Skeletal muscle satellite cell (primary cell): ENCODE results near the gene GCM1.

Experiments
- H3K27me3 ChIP-seq: 2 replicates; pipeline ENCODE4 v1.7.0; 2013; ENCODE audit warnings: low read length; ENCODE audit not compliant: control insufficient read depth, insufficient read depth
- H3K36me3 ChIP-seq: 2 replicates; pipeline ENCODE4 v1.7.0; 2013; ENCODE audit warnings: mild to moderate bottlenecking, control low read depth, low read length; ENCODE audit not compliant: insufficient read depth
- H3K4me1 ChIP-seq: 2 replicates; pipeline ENCODE4 v1.7.0; 2013; ENCODE audit warnings: low read length; ENCODE audit not compliant: control insufficient read depth, insufficient read depth
- H3K4me2 ChIP-seq: 2 replicates; pipeline ENCODE4 v1.7.0; 2013; ENCODE audit warnings: mild to moderate bottlenecking, low read length
- H3K4me3 ChIP-seq: 2 replicates; pipeline ENCODE4 v1.7.0; 2013; ENCODE audit warnings: low read length
- H3K9ac ChIP-seq: 2 replicates; pipeline ENCODE4 v1.7.0; 2013; ENCODE audit warnings: mild to moderate bottlenecking, low read depth, low read length, moderate library complexity
- H3K9me3 ChIP-seq: replicated peaks from 2 replicates; pipeline ENCODE4 v1.7.0; 2013; ENCODE audit warnings: mild to moderate bottlenecking, control low read depth, low read length

The GCM1 gene

GRCh38 chr6:53124131-53124800, 24.4 kb downstream of the GCM1 start:
- Histone ChIP-seq H3K4me3 (no peak overlapping the region), H3K4me1 (peaks cover 8% of the 10 kb centered on the region), H3K4me2 (no peak overlapping the region), H3K36me3 (no peaks in the 10 kb centered on the region), H3K9ac (no peak overlapping the region), H3K27me3 (peaks cover 31% of the 10 kb centered on the region), H3K9me3 (no peaks in the 10 kb centered on the region)

GRCh38 chr6:53119772-53120409, 28.8 kb downstream of the GCM1 start:
- Histone ChIP-seq H3K9ac (no peak overlapping the region), H3K4me1 (peaks cover 10% of the 10 kb centered on the region), H3K27me3 (no peaks in the 10 kb centered on the region), H3K4me3 (no peak overlapping the region), H3K9me3 (no peaks in the 10 kb centered on the region), H3K4me2 (no peak overlapping the region), H3K36me3 (no peaks in the 10 kb centered on the region)

GRCh38 chr6:53119349-53119748, 29.3 kb downstream of the GCM1 start:
- Histone ChIP-seq H3K4me1 (peaks cover 10% of the 10 kb centered on the region), H3K4me2 (no peak overlapping the region), H3K4me3 (no peak overlapping the region), H3K9ac (no peak overlapping the region), H3K27me3 (no peaks in the 10 kb centered on the region), H3K9me3 (no peaks in the 10 kb centered on the region), H3K36me3 (no peaks in the 10 kb centered on the region)

- Histone ChIP-seq H3K36me3 (no peaks in the 10 kb centered on the region), H3K27me3 (no peaks in the 10 kb centered on the region), H3K9me3 (no peaks in the 10 kb centered on the region), H3K4me1 (peaks cover 10% of the 10 kb centered on the region), H3K4me2 (no peak overlapping the region), H3K9ac (no peak overlapping the region), H3K4me3 (no peak overlapping the region)
These were observed 32.9 kb downstream of the GCM1 start for GRCh38 chr6:53115741-53116140.

- Histone ChIP-seq H3K4me3 (no peak overlapping the region), H3K4me1 (peaks cover 10% of the 10 kb centered on the region), H3K36me3 (no peaks in the 10 kb centered on the region), H3K27me3 (no peaks in the 10 kb centered on the region), H3K9me3 (no peaks in the 10 kb centered on the region), H3K4me2 (no peak overlapping the region), H3K9ac (no peak overlapping the region)
These were observed 33.5 kb downstream of the GCM1 start for GRCh38 chr6:53115113-53115512.

GRCh38 chr6:53113742-53114141, 34.9 kb downstream of the GCM1 start:
- Histone ChIP-seq H3K9ac (no peak overlapping the region), H3K4me2 (no peak overlapping the region), H3K9me3 (no peaks in the 10 kb centered on the region), H3K4me1 (no peaks in the 10 kb centered on the region), H3K27me3 (no peaks in the 10 kb centered on the region), H3K36me3 (no peaks in the 10 kb centered on the region), H3K4me3 (no peak overlapping the region)

- Histone ChIP-seq H3K4me1 (no peaks in the 10 kb centered on the region), H3K4me3 (no peak overlapping the region), H3K27me3 (no peaks in the 10 kb centered on the region), H3K9ac (no peak overlapping the region), H3K4me2 (no peak overlapping the region), H3K9me3 (no peaks in the 10 kb centered on the region), H3K36me3 (no peaks in the 10 kb centered on the region)
These were observed 35.8 kb downstream of the GCM1 start for GRCh38 chr6:53112871-53113270.

GRCh38 chr6:53112404-53112803, 36.2 kb downstream of the GCM1 start:
- H3K4me2 ChIP-seq, result no peak overlapping the region
- H3K4me1 ChIP-seq, result no peaks in the 10 kb centered on the region
- H3K4me3 ChIP-seq, result no peak overlapping the region
- H3K9me3 ChIP-seq, result no peaks in the 10 kb centered on the region
- H3K9ac ChIP-seq, result no peak overlapping the region
- H3K36me3 ChIP-seq, result no peaks in the 10 kb centered on the region
- H3K27me3 ChIP-seq, result no peaks in the 10 kb centered on the region

GRCh38 chr6:53111865-53112264, 36.8 kb downstream of the GCM1 start:
- Histone ChIP-seq H3K4me1 (peaks cover 2% of the 10 kb centered on the region), H3K4me3 (no peak overlapping the region), H3K9me3 (no peaks in the 10 kb centered on the region)

GRCh38 chr6:53109612-53110011, 39.0 kb downstream of the GCM1 start:
- H3K36me3 ChIP-seq, result no peaks in the 10 kb centered on the region
- no peak overlapping the region for H3K4me3 ChIP-seq
- no peaks in the 10 kb centered on the region for H3K27me3 ChIP-seq
- H3K4me2 ChIP-seq, result no peak overlapping the region
- H3K9me3 ChIP-seq, result no peaks in the 10 kb centered on the region
- H3K9ac ChIP-seq, result no peak overlapping the region
- H3K4me1 ChIP-seq, result peaks cover 5% of the 10 kb centered on the region

More at GRCh38 chr6:53111865-53112264, 36.8 kb downstream of the GCM1 start:
- no peak overlapping the region for H3K4me2 ChIP-seq
- H3K9ac ChIP-seq, result no peak overlapping the region
- no peaks in the 10 kb centered on the region for H3K27me3 ChIP-seq
- no peaks in the 10 kb centered on the region for H3K36me3 ChIP-seq

GRCh38 chr6:53107091-53107490, 41.5 kb downstream of the GCM1 start:
- Histone ChIP-seq H3K9me3 (no peaks in the 10 kb centered on the region), H3K9ac (no peak overlapping the region), H3K36me3 (peaks cover 6% of the 10 kb centered on the region)

GRCh38 chr6:53104916-53105315, 43.7 kb downstream of the GCM1 start:
- no peak overlapping the region for H3K9ac ChIP-seq
- no peak overlapping the region for H3K4me3 ChIP-seq
- no peaks in the 10 kb centered on the region for H3K27me3 ChIP-seq
- peaks cover 21% of the 10 kb centered on the region for H3K36me3 ChIP-seq
- H3K4me1 ChIP-seq, result peaks cover 5% of the 10 kb centered on the region
- no peaks in the 10 kb centered on the region for H3K9me3 ChIP-seq
- no peak overlapping the region for H3K4me2 ChIP-seq

More at GRCh38 chr6:53107091-53107490, 41.5 kb downstream of the GCM1 start:
- Histone ChIP-seq H3K27me3 (no peaks in the 10 kb centered on the region), H3K4me3 (no peak overlapping the region), H3K4me2 (no peak overlapping the region), H3K4me1 (peaks cover 5% of the 10 kb centered on the region)
